ENCODE data around the gene INTS15.

Gene INTS15

GRCh38 chr7:6623589-6624245, 33.9 kb downstream of the INTS15 start:
- H3K27me3 ChIP-seq (ENCODE audit: insufficient read depth, poor library complexity, severe bottlenecking): no peaks in the 10 kb centered on the region
- no peak for TF ChIP-seq SPI1 (IDR thresholded peaks at IDR 0.05; ENCODE audit: borderline replicate concordance, low read depth)
- TF ChIP-seq GABPA (IDR thresholded peaks at IDR 0.05; ENCODE audit: low read depth): no peak
- no peak for TF ChIP-seq CTCF (IDR thresholded peaks at IDR 0.05; ENCODE audit: insufficient read depth, low read length)
- TF ChIP-seq POLR2AphosphoS5 (IDR thresholded peaks at IDR 0.05; ENCODE audit: low read depth): no peak
- TF ChIP-seq, protein P1, sequence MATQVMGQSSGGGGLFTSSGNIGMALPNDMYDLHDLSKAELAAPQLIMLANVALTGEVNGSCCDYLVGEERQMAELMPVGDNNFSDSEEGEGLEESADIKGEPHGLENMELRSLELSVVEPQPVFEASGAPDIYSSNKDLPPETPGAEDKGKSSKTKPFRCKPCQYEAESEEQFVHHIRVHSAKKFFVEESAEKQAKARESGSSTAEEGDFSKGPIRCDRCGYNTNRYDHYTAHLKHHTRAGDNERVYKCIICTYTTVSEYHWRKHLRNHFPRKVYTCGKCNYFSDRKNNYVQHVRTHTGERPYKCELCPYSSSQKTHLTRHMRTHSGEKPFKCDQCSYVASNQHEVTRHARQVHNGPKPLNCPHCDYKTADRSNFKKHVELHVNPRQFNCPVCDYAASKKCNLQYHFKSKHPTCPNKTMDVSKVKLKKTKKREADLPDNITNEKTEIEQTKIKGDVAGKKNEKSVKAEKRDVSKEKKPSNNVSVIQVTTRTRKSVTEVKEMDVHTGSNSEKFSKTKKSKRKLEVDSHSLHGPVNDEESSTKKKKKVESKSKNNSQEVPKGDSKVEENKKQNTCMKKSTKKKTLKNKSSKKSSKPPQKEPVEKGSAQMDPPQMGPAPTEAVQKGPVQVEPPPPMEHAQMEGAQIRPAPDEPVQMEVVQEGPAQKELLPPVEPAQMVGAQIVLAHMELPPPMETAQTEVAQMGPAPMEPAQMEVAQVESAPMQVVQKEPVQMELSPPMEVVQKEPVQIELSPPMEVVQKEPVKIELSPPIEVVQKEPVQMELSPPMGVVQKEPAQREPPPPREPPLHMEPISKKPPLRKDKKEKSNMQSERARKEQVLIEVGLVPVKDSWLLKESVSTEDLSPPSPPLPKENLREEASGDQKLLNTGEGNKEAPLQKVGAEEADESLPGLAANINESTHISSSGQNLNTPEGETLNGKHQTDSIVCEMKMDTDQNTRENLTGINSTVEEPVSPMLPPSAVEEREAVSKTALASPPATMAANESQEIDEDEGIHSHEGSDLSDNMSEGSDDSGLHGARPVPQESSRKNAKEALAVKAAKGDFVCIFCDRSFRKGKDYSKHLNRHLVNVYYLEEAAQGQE (IDR thresholded peaks at IDR 0.05; ENCODE audit: insufficient replicate concordance, low read depth): peak; percentile 66
- H3K4me3 ChIP-seq (replicated peaks; ENCODE audit: insufficient read depth, low read length): no peak overlapping the region
- no peak overlapping the region for H3K27ac ChIP-seq (replicated peaks)
- DNase-seq (ENCODE audit: low read depth in 1 of 2, low spot score in 1 of 2): peak in 1 of 2 experiments; percentile 16

DNA sequence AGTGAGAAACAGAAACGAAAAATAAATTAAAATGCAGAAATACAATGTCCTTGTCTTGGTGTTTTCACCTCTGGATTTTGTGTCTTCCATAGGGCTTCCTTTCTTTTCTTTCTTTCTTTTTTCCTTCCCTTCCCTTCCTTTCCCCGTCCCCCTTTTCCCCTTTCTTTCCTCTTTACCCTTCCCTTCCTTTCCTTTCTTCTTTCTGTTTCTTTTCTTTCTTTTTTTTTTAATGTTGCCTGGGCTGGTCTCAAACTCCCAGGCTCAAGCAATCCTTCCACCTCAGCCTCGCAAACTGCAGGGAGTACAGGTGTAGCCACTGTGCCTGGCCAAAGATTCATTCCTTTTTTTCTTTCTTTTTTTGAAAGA, 34.4 kb downstream of the INTS15 start:
- Histone ChIP-seq H3K4me3 (replicated peaks; ENCODE audit: insufficient read depth, low read length) (no peak overlapping the region), H3K27ac (replicated peaks) (no peak overlapping the region), H3K27me3 (ENCODE audit: insufficient read depth, poor library complexity, severe bottlenecking) (no peaks in the 10 kb centered on the region)
- TF ChIP-seq CTCF (IDR thresholded peaks at IDR 0.05; ENCODE audit: insufficient read depth, low read length) (no peak), POLR2AphosphoS5 (IDR thresholded peaks at IDR 0.05; ENCODE audit: low read depth) (no peak), GABPA (IDR thresholded peaks at IDR 0.05; ENCODE audit: low read depth) (no peak), SPI1 (IDR thresholded peaks at IDR 0.05; ENCODE audit: borderline replicate concordance, low read depth) (no peak)
- TF ChIP-seq, protein P1 (IDR thresholded peaks at IDR 0.05; ENCODE audit: insufficient replicate concordance, low read depth): no peak
- DNase-seq (ENCODE audit: low read depth in 1 of 2, low spot score in 1 of 2): no peak

GRCh38 chr7:6628045-6628444, 38.2 kb downstream of the INTS15 start:
- H3K27ac ChIP-seq (replicated peaks): no peak overlapping the region
- no peaks in the 10 kb centered on the region for H3K27me3 ChIP-seq (ENCODE audit: insufficient read depth, poor library complexity, severe bottlenecking)
- TF ChIP-seq, protein P1 (IDR thresholded peaks at IDR 0.05; ENCODE audit: insufficient replicate concordance, low read depth): no peak
- TF ChIP-seq GABPA (IDR thresholded peaks at IDR 0.05; ENCODE audit: low read depth) (no peak), POLR2AphosphoS5 (IDR thresholded peaks at IDR 0.05; ENCODE audit: low read depth) (no peak), CTCF (IDR thresholded peaks at IDR 0.05; ENCODE audit: insufficient read depth, low read length) (no peak), SPI1 (IDR thresholded peaks at IDR 0.05; ENCODE audit: borderline replicate concordance, low read depth) (no peak)
- H3K4me3 ChIP-seq (replicated peaks; ENCODE audit: insufficient read depth, low read length): no peak overlapping the region
- no peak for DNase-seq (ENCODE audit: low read depth in 1 of 2, low spot score in 1 of 2)

All from HL-60 (cell line).